Measurements from ENCODE around the gene SCAI.

The SCAI gene

GRCh38 chr9:125003332-125003731 is 140.0 kb downstream of the SCAI start:
- ChIA-PET POLR2A (no interaction called here), CTCF (no interaction called here)
- H3K4me3 ChIP-seq (ENCODE audit: low read depth, low read length): no peak overlapping the region
- TF ChIP-seq CTCF (IDR thresholded peaks at IDR 0.05; ENCODE audit: insufficient read depth, low read length, missing control alignments): no peak
- no peak for DNase-seq (ENCODE audit: low read depth, low spot score)

- CTCF ChIA-PET: no interaction called here
- POLR2A ChIA-PET: no interaction called here
- TF ChIP-seq CTCF (IDR thresholded peaks at IDR 0.05; ENCODE audit: insufficient read depth, low read length, missing control alignments): no peak
- H3K4me3 ChIP-seq (ENCODE audit: low read depth, low read length): no peak overlapping the region
- no peak for DNase-seq (ENCODE audit: low read depth, low spot score)
These were observed 159.6 kb downstream of the SCAI start for GRCh38 chr9:124983698-124984097.

GRCh38 chr9:124980431-124980830 is 162.9 kb downstream of the SCAI start:
- H3K4me3 ChIP-seq (ENCODE audit: low read depth, low read length): no peak overlapping the region
- no peak for TF ChIP-seq CTCF (IDR thresholded peaks at IDR 0.05; ENCODE audit: insufficient read depth, low read length, missing control alignments)
- ChIA-PET POLR2A (no interaction called here), CTCF (no interaction called here)
- DNase-seq (ENCODE audit: low read depth, low spot score): no peak

- DNase-seq (ENCODE audit: low read depth, low spot score): no peak
- POLR2A ChIA-PET: no interaction called here
- no peak overlapping the region for H3K4me3 ChIP-seq (ENCODE audit: low read depth, low read length)
- TF ChIP-seq CTCF (IDR thresholded peaks at IDR 0.05; ENCODE audit: insufficient read depth, low read length, missing control alignments): no peak
- CTCF ChIA-PET: no interaction called here
These were observed 168.2 kb downstream of the SCAI start for GRCh38 chr9:124975131-124975530.

- no peak overlapping the region for H3K4me3 ChIP-seq (ENCODE audit: low read depth, low read length)
- POLR2A ChIA-PET: interaction anchor here (0.7 kb wide), 1 partner anchor 231 kb away, joined by 3 read pairs; no protein-coding TSS in a partner anchor
- CTCF ChIA-PET: no interaction called here
- no peak for TF ChIP-seq CTCF (IDR thresholded peaks at IDR 0.05; ENCODE audit: insufficient read depth, low read length, missing control alignments)
- no peak for DNase-seq (ENCODE audit: low read depth, low spot score)
These were observed 169.5 kb downstream of the SCAI start for GRCh38 chr9:124973807-124974206.

- CTCF ChIA-PET: interaction anchor here (0.8 kb wide), 1 partner anchor 175 kb away, joined by 3 read pairs; no protein-coding TSS in a partner anchor
- POLR2A ChIA-PET: no interaction called here
- no peak for DNase-seq (ENCODE audit: low read depth, low spot score)
- no peak overlapping the region for H3K4me3 ChIP-seq (ENCODE audit: low read depth, low read length)
- TF ChIP-seq CTCF (IDR thresholded peaks at IDR 0.05; ENCODE audit: insufficient read depth, low read length, missing control alignments): no peak
These were observed 171.0 kb downstream of the SCAI start for GRCh38 chr9:124972241-124972770.
